H1 (cell line): Measurements from ENCODE around the gene IL9. TPM values are rescaled to one million over a fixed set of nuclear protein-coding genes. Genes with fewer than 3 reads are reported as not detected.

Source experiments
- CTCF ChIA-PET: fragments of 300-600 bp; sonication (Branson Sonifier 250); formaldehyde crosslinking; loops from one replicate; lab custom pipeline; 2021; ENCODE audit not compliant: partially characterized antibody; lab: Charles Lee
- POLR2A ChIA-PET: fragments of 300-600 bp; sonication (Branson Sonifier 250); formaldehyde crosslinking; loops from one replicate; lab custom pipeline; 2021; ENCODE audit warnings: inconsistent platforms; ENCODE audit not compliant: partially characterized antibody; lab: Charles Lee
- DNase-seq, 2 experiments: peaks; one replicate each; pipeline versions ENCODE4 v3.0.0 to v3.0.0-alpha.2; 2010 to 2022; ENCODE audit warnings: low spot score in 2 of 2, low read depth in 1 of 2, mixed read lengths in 1 of 2
- FAIRE-seq: peaks from 2 replicates; lab custom pipeline; 2011; peaks lifted over from hg19 to GRCh38; lab: Jason Lieb, UNC
- H2AFZ ChIP-seq: 2 replicates; pipeline ENCODE4 v1.8.1; 2012; ENCODE audit warnings: low read length, inconsistent platforms
- H2AK5ac ChIP-seq: 2 replicates; pipeline ENCODE4 v1.6.1; 2013; ENCODE audit warnings: low read depth, low read length
- H2BK120ac ChIP-seq: replicated peaks from 2 replicates; pipeline ENCODE3; 2013; ENCODE audit warnings: low read depth, low read length, inconsistent platforms
- H2BK12ac ChIP-seq: 2 replicates; pipeline ENCODE4 v1.6.1; 2013; ENCODE audit warnings: low read depth, low read length
- H2BK15ac ChIP-seq: 2 replicates; pipeline ENCODE4 v1.6.1; 2013; ENCODE audit warnings: low read length
- H2BK20ac ChIP-seq: 2 replicates; pipeline ENCODE4 v1.6.1; 2013; ENCODE audit warnings: low read length
- H2BK5ac ChIP-seq: 2 replicates; pipeline ENCODE4 v1.6.1; 2013; ENCODE audit warnings: low read depth, low read length
- H3K14ac ChIP-seq: 2 replicates; pipeline ENCODE4 v1.6.1; 2013; ENCODE audit warnings: inconsistent platforms; ENCODE audit not compliant: insufficient read length
- H3K18ac ChIP-seq: 2 replicates; pipeline ENCODE4 v1.6.1; 2013; ENCODE audit warnings: low read length; ENCODE audit errors: extremely low read depth
- H3K23ac ChIP-seq: 2 replicates; pipeline ENCODE4 v1.6.1; 2013; ENCODE audit warnings: inconsistent platforms; ENCODE audit not compliant: insufficient read length
- H3K23me2 ChIP-seq: 2 replicates; pipeline ENCODE4 v1.6.1; 2013; ENCODE audit warnings: low read depth, low read length
- H3K27ac ChIP-seq: 2 replicates; pipeline ENCODE4 v1.6.1; 2011; ENCODE audit warnings: low read depth, low read length, inconsistent platforms
- H3K27me3 ChIP-seq, 4 experiments: replicated peaks in 1 of 4; 1 replicate in 1 of 4; 2 replicates in 3 of 4; pipeline versions ENCODE4 v1.6.1 to v1.8.1; 2011 to 2013; ENCODE audit warnings: low read length in 3 of 4, mild to moderate bottlenecking in 3 of 4, inconsistent platforms in 2 of 4, mixed read lengths in 2 of 4, moderate library complexity in 1 of 4; ENCODE audit not compliant: control insufficient read depth in 3 of 4, insufficient read depth in 3 of 4; ENCODE audit errors: extremely low read depth in 1 of 4
- H3K36me3 ChIP-seq, 4 experiments: 2 replicates each; pipeline versions ENCODE4 v1.6.1 to v1.8.1; 2011 to 2013; ENCODE audit warnings: mild to moderate bottlenecking in 4 of 4, low read length in 3 of 4, moderate library complexity in 2 of 4, control low read depth in 1 of 4, inconsistent platforms in 1 of 4; ENCODE audit not compliant: insufficient read depth in 4 of 4, control insufficient read depth in 2 of 4
- H3K4ac ChIP-seq: replicated peaks from 2 replicates; pipeline ENCODE3; 2013; ENCODE audit warnings: low read length, low read depth, mixed read lengths, inconsistent platforms; ENCODE audit not compliant: insufficient read length
- H3K4me1 ChIP-seq, 4 experiments: replicated peaks in 1 of 4; 1 replicate in 1 of 4; 2 replicates in 3 of 4; pipeline versions ENCODE4 v1.6.1 to v1.8.1; 2011 to 2013; ENCODE audit warnings: low read length in 3 of 4, inconsistent platforms in 2 of 4, mixed read lengths in 1 of 4; ENCODE audit not compliant: insufficient read depth in 4 of 4, control insufficient read depth in 3 of 4
- H3K4me2 ChIP-seq, 2 experiments: 2 replicates each; pipeline versions ENCODE4 v1.6.1 to v1.8.1; 2011 to 2013; ENCODE audit warnings: low read depth in 2 of 2, low read length in 2 of 2, control low read depth in 1 of 2, inconsistent platforms in 1 of 2, mild to moderate bottlenecking in 1 of 2; ENCODE audit not compliant: insufficient read depth in 1 of 2
- H3K4me3 ChIP-seq, 4 experiments: fragments of 200-600, 300-600 bp in 1 of 4; sonication (generic), shearing (Covaris generic), sonication (Bioruptor Twin) in 1 of 4; 2 replicates each; pipeline versions ENCODE4 v1.5.1 to v1.8.1; 2011 to 2016; ENCODE audit warnings: low read length in 4 of 4, low read depth in 3 of 4, control low read depth in 2 of 4, inconsistent platforms in 2 of 4, mild to moderate bottlenecking in 2 of 4, mixed read lengths in 1 of 4, moderate library complexity in 1 of 4; ENCODE audit not compliant: insufficient read depth in 2 of 4; ENCODE audit errors: extremely low read depth in 1 of 4
- H3K56ac ChIP-seq: replicated peaks from 2 replicates; pipeline ENCODE3; 2013; ENCODE audit warnings: low read depth, mild to moderate bottlenecking, mixed read lengths, low read length, inconsistent platforms; ENCODE audit not compliant: insufficient read length
- H3K79me1 ChIP-seq: 2 replicates; pipeline ENCODE4 v1.6.1; 2013; ENCODE audit warnings: low read depth, low read length, control low read depth
- H3K79me2 ChIP-seq, 2 experiments: 2 replicates each; pipeline versions ENCODE4 v1.6.1 to v1.8.1; 2012 to 2013; ENCODE audit warnings: low read length in 2 of 2, mild to moderate bottlenecking in 2 of 2, inconsistent platforms in 1 of 2; ENCODE audit not compliant: insufficient read depth in 2 of 2, control insufficient read depth in 1 of 2
- H3K9ac ChIP-seq, 4 experiments: replicated peaks in 1 of 4; 1 replicate in 1 of 4; 2 replicates in 3 of 4; pipeline versions ENCODE4 v1.6.1 to v1.8.1; 2011 to 2013; ENCODE audit warnings: low read depth in 3 of 4, low read length in 3 of 4, control low read depth in 2 of 4, mild to moderate bottlenecking in 2 of 4, moderate library complexity in 2 of 4, inconsistent platforms in 1 of 4; ENCODE audit errors: extremely low read depth in 1 of 4
- H3K9me3 ChIP-seq, 2 experiments: 2 replicates each; pipeline versions ENCODE4 v1.6.1 to v1.8.1; 2012 to 2013; ENCODE audit warnings: mild to moderate bottlenecking in 2 of 2, moderate library complexity in 2 of 2, control low read depth in 1 of 2, inconsistent platforms in 1 of 2, low read depth in 1 of 2, low read length in 1 of 2, mixed read lengths in 1 of 2; ENCODE audit not compliant: insufficient read depth in 2 of 2
- H4K20me1 ChIP-seq, 2 experiments: replicated peaks in 1 of 2; 2 replicates each; pipeline versions ENCODE3 to v1.8.1; 2011 to 2013; ENCODE audit warnings: inconsistent platforms in 2 of 2, low read length in 2 of 2, mild to moderate bottlenecking in 1 of 2; ENCODE audit not compliant: insufficient read depth in 2 of 2, control insufficient read depth in 1 of 2
- H4K5ac ChIP-seq: 2 replicates; pipeline ENCODE4 v1.6.1; 2013; ENCODE audit warnings: low read length, low read depth, mixed read lengths, inconsistent platforms; ENCODE audit not compliant: insufficient read length
- H4K8ac ChIP-seq: 2 replicates; pipeline ENCODE4 v1.8.0; 2013; ENCODE audit warnings: mild to moderate bottlenecking, moderate library complexity, low read length, inconsistent platforms; ENCODE audit not compliant: insufficient read depth; ENCODE audit errors: extremely low read depth
- H4K91ac ChIP-seq: replicated peaks from 2 replicates; pipeline ENCODE3; 2013; ENCODE audit warnings: low read length, mixed read lengths, inconsistent platforms; ENCODE audit not compliant: insufficient read length
- CTBP2 ChIP-seq: IDR thresholded peaks from 2 replicates; pipeline ENCODE4 v1.7.0; 2011; ENCODE audit warnings: borderline replicate concordance, mild to moderate bottlenecking, moderate library complexity, mixed read lengths, low read length; ENCODE audit not compliant: insufficient read depth, insufficient read length
- HDAC6 ChIP-seq: IDR thresholded peaks from one replicate; pipeline ENCODE4 v1.7.1; 2012; ENCODE audit warnings: low read depth, mild to moderate bottlenecking, inconsistent platforms, low read length, moderate library complexity
- NRF1 ChIP-seq: IDR thresholded peaks from 2 replicates; pipeline ENCODE4 v1.6.1; 2011; ENCODE audit warnings: mild to moderate bottlenecking, low read depth, low read length, improper control_type of control experiment
- SIN3A ChIP-seq, 2 experiments: IDR thresholded peaks in 1 of 2; conservative IDR thresholded peaks in 1 of 2; 2 replicates each; pipeline ENCODE4 v1.6.1; 2011 to 2012; ENCODE audit warnings: low read length in 2 of 2, improper control_type of control experiment in 1 of 2, low read depth in 1 of 2, mild to moderate bottlenecking in 1 of 2
- SP4 ChIP-seq: IDR thresholded peaks from 2 replicates; pipeline ENCODE4 v1.6.1; 2012; ENCODE audit warnings: low read length, inconsistent platforms
- TAF7 ChIP-seq: optimal IDR thresholded peaks from 2 replicates; pipeline ENCODE3; 2011; ENCODE audit warnings: low read depth, mild to moderate bottlenecking, inconsistent platforms, low read length, moderate library complexity, borderline replicate concordance
- TBP ChIP-seq: IDR thresholded peaks from 2 replicates; pipeline ENCODE4 v1.6.1; 2011; ENCODE audit warnings: low read depth, low read length, improper control_type of control experiment
- TCF12 ChIP-seq: IDR thresholded peaks from 2 replicates; pipeline ENCODE4 v1.6.1; 2011; ENCODE audit warnings: low read depth, mild to moderate bottlenecking, low read length
- WGBS, 2 experiments: shearing (Covaris generic) in 1 of 2; methylation state at CpG; one replicate each; pipeline versions ENCODE4 v1.1.6 to v1.1.7; 2013 to 2015; ENCODE audit warnings: low lambda C conversion rate in 2 of 2, mixed read lengths in 2 of 2, inconsistent platforms in 1 of 2, low coverage in 1 of 2, missing lambda C conversion rate in 1 of 2; ENCODE audit not compliant: insufficient replicate concordance in 2 of 2, insufficient coverage in 1 of 2, insufficient read length in 1 of 2; ENCODE audit errors: extremely low coverage in 1 of 2, missing lambda C conversion rate in 1 of 2; 5-methylcytosine and 5-hydroxymethylcytosine counted together
- polyA plus RNA-seq, 7 experiments: library from polyadenylated mRNA; depleted of rRNA in 3 of 7; stranded (reverse) in 5 of 7; unstranded in 2 of 7; fragments of >200 nt in 5 of 7; fragments of 200-250 nt in 2 of 7; gene quantifications; 1 replicate in 5 of 7; 2 replicates in 1 of 7; 4 replicates in 1 of 7; pipeline versions ENCODE4 v1.2.1 to v1.2.3, GENCODE V29; 2011 to 2013; ENCODE audit warnings: missing spikeins in 2 of 7, mixed read lengths in 2 of 7
- total RNA-seq: library from RNA; stranded (reverse); fragmentation: NEBNext Ultra II Directional; extraction: Animal tissue kit (Norgen Biotek cat#: 25700); gene quantifications from 2 replicates; pipeline ENCODE4 v1.2.1, GENCODE V29; 2021
- TF ChIP-seq, protein P1 (sequence below), 3 experiments: IDR thresholded peaks; 1 replicate in 2 of 3; 2 replicates in 1 of 3; pipeline versions ENCODE4 v1.5.1 to v1.6.1; 2011; ENCODE audit warnings: low read length in 3 of 3, mild to moderate bottlenecking in 3 of 3, inconsistent platforms in 2 of 3, low read depth in 1 of 3, moderate library complexity in 1 of 3; ENCODE audit not compliant: insufficient read depth in 1 of 3; ENCODE audit errors: control extremely low read depth in 1 of 3

IL9 gene
- total and polyA plus RNA-seq, 2 of the 8 experiments (the other 6 are each of a cell fraction or from before 2014, with no cell fraction given): not detected

DNA sequence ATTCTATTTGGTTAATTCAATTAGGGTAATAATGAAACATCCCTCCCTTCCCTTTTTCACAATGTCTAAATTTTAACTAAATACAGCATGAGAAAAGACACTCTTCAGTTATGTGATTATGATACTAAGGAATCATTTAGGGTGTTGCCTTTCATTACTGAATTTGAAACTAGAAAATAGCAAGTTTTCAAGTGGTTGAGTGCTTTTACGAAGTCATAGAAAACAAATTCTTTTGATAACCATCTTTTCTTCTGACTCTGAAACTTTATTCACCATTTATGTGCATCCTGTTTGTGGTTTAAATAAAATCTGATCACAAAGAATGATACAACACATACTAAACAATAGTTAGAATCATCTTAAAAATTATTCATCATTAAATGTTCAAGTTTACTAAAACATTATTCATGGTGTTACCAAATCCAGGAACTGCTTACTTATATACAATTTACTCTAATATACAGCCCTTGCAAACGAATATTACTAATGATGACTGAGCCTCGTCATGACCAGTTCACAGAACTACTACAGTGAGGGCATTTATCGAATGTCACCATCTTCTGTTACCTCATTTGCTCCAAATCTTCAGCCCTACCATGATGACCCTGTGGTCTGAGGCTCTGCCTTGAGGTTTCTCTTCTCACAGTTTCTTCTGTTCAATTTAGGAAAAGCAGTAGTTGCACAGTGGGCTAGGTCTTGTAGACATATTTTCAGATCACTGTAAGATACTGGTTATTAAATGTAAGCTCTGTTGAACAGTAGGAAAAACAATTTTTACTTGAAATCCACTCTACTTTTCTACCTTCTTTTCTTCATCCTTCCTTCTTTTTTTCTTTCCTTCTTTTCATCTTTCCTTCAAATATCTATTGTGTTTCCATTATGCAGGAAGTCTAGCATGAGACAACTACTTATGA lies 18.3 kb upstream of the IL9 start:
- Histone ChIP-seq H3K36me3 (no peaks in the 10 kb centered on the region), H3K14ac (no peak overlapping the region), H2BK5ac (no peak overlapping the region), H3K4me2 (no peak overlapping the region), H3K27me3 (peaks cover 0 to 1% (median 0%) of the 10 kb centered on the region in 4 experiments; a peak in 3 of 7 replicates), H3K79me2 (no peaks in the 10 kb centered on the region), H4K5ac (no peak overlapping the region), H4K8ac (no peak overlapping the region), H3K4me1 (no peaks in the 10 kb centered on the region), H2BK12ac (no peak overlapping the region), H3K27ac (no peak overlapping the region), H3K56ac (no peak overlapping the region), H2BK20ac (no peak overlapping the region), H3K4me3 (no peak overlapping the region), H3K4ac (no peak overlapping the region), H3K9me3 (no peaks in the 10 kb centered on the region), H2BK120ac (no peak overlapping the region), H3K9ac (no peak overlapping the region), H3K23me2 (no peaks in the 10 kb centered on the region), H2AK5ac (no peak overlapping the region), H4K91ac (no peak overlapping the region), H2AFZ (no peak overlapping the region), H3K23ac (no peak overlapping the region), H4K20me1 (no peaks in the 10 kb centered on the region), H3K79me1 (no peaks in the 10 kb centered on the region), H3K18ac (no peak overlapping the region), H2BK15ac (no peak overlapping the region)
- CTCF ChIA-PET: interaction anchor here (0.6 to 0.7 kb wide), 2 partner anchors 144 to 351 kb away, joined by 3 read pairs; no protein-coding TSS in a partner anchor
- DNase-seq: no peak
- WGBS, 2 experiments: 85% methylated on average over 4 of the region's 4 CpGs; no CpG with 5 or more reads in 1 of the 2 experiments
- no peak for FAIRE-seq
- POLR2A ChIA-PET: interaction anchor here (0.8 kb wide), 1 partner anchor 138 kb away, joined by 3 read pairs; no protein-coding TSS in a partner anchor
- no peak for TF ChIP-seq TCF12
- TF ChIP-seq, protein P1, sequence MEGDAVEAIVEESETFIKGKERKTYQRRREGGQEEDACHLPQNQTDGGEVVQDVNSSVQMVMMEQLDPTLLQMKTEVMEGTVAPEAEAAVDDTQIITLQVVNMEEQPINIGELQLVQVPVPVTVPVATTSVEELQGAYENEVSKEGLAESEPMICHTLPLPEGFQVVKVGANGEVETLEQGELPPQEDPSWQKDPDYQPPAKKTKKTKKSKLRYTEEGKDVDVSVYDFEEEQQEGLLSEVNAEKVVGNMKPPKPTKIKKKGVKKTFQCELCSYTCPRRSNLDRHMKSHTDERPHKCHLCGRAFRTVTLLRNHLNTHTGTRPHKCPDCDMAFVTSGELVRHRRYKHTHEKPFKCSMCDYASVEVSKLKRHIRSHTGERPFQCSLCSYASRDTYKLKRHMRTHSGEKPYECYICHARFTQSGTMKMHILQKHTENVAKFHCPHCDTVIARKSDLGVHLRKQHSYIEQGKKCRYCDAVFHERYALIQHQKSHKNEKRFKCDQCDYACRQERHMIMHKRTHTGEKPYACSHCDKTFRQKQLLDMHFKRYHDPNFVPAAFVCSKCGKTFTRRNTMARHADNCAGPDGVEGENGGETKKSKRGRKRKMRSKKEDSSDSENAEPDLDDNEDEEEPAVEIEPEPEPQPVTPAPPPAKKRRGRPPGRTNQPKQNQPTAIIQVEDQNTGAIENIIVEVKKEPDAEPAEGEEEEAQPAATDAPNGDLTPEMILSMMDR (IDR thresholded peaks at IDR 0.05; ENCODE audit: control extremely low read depth in 1 of 3, insufficient read depth in 1 of 3, low read depth in 1 of 3, low read length in 3 of 3): no peak
- no peak for TF ChIP-seq SIN3A (conservative IDR thresholded peaks at IDR 0.05 in 1 of 2, IDR thresholded peaks at IDR 0.05 in 1 of 2; ENCODE audit: low read depth in 1 of 2, low read length in 2 of 2)
- no peak for TF ChIP-seq HDAC6
- TF ChIP-seq TBP: no peak
- no peak for TF ChIP-seq CTBP2
- no peak for TF ChIP-seq SP4
- TF ChIP-seq TAF7: no peak
- TF ChIP-seq NRF1: no peak
